Inflammatory macrophage (primary cell): ENCODE results near the gene CCL24.
"Not testable (repeated sequence)": the region's sequence is repeated elsewhere in the genome, so short reads cannot be mapped to it uniquely, and the experiment has no call there.

Experiments
- DNase-seq, 2 donors: peaks; one replicate each; pipeline ENCODE4 v3.0.0-alpha.2; 2020 to 2022
- total RNA-seq, 18 experiments: gene quantifications; one replicate each; lab custom pipeline; 2026; ENCODE audit warnings: mixed read lengths in 6 of 18, inconsistent platforms in 2 of 18; lab: John Stamatoyannopoulos, UW

The CCL24 gene
- total RNA-seq = 5.8 to 2,447 (median 996) reads per million in 18 experiments

DNA sequence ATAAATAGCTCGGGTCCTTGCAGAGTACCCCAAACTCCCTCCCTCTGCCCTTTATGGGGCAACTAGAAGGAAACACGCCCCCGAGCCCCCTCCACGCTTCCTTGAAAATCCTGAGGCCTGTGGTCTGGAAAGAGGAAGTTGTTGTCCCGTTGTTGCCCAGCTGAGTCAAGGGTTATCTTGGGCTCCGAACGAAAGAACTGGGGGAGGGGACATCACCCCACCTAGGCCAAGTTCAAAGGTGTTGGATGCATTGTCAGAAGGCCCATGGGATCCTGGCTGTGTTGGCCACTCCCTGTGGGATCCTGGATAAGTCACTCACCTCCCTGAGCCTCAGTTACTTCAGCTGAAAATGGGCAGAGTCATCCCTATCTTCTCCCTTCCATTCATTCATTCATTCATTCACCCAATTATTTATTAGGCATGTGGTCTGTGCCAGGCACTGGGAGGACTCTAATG lies at the start of gene CCL24:
TSS of gene CCL24 (minus strand) at position 26 of the 456 bp plus-strand sequence. CDS start 91 bp downstream, outside the sequence.
- DNase-seq = peak; percentile 78 to 88

DNA sequence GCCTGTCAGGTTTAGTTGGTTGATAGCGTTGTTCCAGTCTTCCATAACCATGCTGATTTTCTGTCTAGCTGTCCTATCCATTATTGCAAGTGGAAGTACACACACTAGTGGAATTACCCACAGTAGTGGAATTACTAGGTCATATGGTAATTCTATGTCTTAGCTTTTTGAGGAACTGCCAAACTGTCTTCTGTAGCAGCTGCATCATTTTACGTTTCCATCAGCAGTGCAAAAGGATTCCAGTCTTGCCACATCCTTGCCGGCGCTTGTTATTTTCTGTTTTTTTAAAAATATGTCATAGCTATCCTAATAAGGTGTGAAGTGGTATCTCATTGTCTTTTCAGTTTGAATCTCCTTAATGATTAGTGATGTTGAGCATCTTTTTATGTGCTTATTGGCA lies 48.0 kb upstream of the CCL24 start:
- DNase-seq = peak; percentile 83 to 89

- DNase-seq = no peak
These were observed 44.8 kb upstream of the CCL24 start for GRCh38 chr7:75858410-75858809.

DNA sequence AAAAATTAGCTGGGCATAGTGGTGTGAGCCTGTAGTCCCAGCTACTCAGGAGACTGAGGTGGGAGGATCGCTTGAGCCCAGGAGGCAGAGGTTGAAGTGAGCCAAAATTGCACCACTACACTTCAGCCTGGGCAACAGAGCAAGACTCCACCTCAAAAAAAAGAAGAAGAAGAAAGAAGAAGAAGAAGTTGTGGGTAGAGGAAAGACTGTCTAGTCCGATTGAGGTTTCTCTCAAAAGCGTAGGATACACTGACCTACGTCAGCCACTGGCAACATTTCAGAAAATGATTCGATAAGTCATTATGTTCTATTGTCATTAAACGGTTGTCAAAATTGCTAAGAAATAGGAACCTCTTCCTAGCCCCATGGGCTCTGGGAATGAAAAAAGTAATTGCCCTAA lies 42.9 kb upstream of the CCL24 start:
- peak; percentile 90 to 96 for DNase-seq

GRCh38 chr7:75854813-75855345 lies 41.3 kb upstream of the CCL24 start:
- DNase-seq = peak; percentile 18 to 33

DNA sequence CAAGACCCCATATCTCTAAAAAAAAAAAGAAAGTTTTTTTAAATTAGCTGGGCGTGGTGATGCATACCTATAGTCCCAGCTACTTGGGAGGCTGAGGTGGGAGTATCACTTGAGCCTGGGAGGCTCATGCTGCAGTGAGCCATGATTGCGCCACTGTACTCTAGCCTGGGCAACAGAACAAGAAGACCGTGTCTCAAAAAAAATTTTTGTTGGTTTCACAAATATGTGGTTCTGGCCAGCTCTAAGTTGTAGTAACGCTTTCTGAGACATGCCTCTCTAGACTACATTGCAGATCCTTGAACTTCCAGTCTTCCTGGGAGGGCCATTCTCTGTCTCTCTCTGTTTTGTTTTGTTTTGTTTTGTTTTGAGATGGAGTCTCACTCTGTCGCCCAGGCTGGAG lies 40.6 kb upstream of the CCL24 start:
- peak; percentile 64 to 74 for DNase-seq

DNA sequence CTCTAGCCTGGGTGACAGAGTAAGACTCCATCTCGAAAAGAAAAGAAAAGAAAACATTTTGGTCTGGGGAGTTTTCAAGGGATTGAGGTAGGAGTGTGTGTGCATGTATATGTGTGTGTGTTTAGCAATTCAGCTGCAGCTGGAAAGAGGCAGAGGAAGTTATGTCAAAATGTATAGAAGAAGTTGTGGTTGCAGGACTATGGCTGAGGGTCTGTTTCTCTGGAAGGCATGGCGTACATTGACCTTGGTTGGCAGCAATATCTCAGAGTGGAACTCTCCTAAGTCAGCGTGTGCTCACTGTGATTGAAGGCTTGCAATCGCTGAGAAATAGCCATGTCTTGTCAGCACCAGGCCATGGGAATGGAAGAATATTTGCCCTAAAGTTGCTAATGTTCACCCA lies 36.6 kb upstream of the CCL24 start:
- DNase-seq = peak; percentile 86 to 89

DNA sequence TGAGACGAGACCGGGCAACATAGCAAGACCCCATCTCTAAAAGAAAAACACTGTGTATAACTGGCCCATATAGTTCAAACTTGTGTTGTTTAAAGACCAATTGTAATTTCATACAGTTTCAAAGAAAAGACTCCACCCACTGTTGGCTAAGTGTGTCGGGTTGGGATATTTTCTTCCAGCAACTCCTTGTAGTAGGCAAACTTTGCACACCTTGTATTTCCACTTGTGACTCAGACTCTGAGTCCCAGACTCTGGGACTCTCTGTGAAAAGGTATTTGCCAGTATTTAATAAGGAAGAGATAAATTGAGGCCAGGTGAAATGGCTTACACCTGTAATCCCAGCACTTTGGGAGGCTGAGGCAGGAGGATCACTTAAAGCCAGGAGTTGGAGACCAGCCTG lies 36.0 kb upstream of the CCL24 start:
- no peak for DNase-seq

GRCh38 chr7:75847707-75848106 lies 34.1 kb upstream of the CCL24 start:
- DNase-seq = peak; percentile 82 to 85

GRCh38 chr7:75845132-75845531 lies 31.5 kb upstream of the CCL24 start:
- not testable (repeated sequence) for DNase-seq

- DNase-seq = no peak
These were observed 30.6 kb upstream of the CCL24 start for GRCh38 chr7:75844158-75844557.

DNA sequence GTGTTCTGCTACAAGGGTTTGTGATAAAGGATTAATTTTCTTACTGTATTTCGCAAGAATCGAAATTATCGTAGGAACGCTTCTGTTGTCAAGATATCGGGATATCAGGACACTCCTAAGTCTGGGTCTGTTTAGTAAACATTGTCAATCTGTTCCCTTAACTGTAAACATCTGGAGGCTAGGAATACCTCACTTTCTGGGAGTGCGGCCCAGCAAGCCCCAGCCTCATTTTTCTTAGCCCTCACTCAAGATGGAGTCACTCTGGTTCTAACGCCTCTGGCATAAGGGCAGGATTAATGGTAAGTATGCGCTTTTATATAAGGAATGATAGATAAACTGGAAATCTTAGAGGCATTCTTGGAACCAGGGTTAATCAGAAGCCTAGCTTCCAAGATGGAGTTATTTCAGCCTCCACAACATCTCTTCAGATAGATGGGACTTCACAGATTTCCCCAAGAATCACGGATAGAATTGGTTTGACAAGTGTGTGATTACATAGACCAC lies 30.1 kb upstream of the CCL24 start:
- no peak for DNase-seq

GRCh38 chr7:75842836-75843446 lies 29.3 kb upstream of the CCL24 start:
- peak; percentile 89 to 97 for DNase-seq

GRCh38 chr7:75840029-75840428 lies 26.4 kb upstream of the CCL24 start:
- DNase-seq = no peak

DNA sequence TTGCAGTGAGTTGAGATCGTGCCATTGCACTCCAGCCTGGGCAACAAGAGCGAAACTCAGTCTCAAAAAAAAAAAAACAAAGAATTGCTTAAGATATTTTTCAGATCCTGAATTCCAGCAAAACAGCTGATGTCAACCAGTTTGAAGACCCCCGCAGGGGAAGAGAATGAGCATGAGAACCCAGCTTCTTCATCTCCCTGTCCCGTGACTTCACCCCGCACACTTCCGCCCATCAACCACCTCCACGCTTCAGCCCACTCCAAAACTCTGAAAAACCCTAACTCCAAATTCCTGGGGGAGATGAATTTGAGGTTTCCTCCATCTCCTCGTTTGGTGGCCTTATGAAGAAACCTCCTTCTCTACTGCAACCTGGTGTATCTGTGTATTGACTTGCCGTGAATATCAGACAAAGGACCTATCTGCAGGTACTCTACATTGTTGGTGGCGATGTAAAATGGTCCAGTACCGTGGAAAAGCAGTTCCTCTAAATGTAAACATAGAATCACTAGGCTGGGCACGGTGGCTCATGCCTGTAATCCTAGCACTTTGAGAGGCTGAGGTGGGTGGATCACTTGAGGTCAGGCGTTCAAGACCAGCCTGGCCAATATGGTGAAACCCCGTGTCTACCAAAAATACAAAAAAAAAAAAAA lies 24.8 kb upstream of the CCL24 start:
- DNase-seq = peak; percentile 28 to 63

DNA sequence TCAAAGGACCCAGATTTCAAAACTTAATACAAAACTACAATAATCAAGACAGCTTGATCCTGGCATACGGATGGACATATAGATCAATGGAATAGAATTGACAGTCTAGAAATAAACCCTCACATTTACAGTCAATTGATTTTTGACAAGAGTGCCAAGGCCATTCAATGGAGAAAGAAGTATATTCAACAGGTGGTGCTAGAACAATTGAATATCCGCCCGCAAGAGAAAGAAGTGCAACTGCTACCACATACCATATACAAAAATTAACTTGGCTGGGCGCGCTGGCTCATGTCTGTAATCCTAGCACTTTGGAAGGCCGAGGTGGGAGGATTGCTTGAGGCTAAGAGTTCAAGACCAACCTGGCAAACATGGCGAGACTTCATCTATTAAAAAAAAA lies 23.2 kb upstream of the CCL24 start:
- DNase-seq = no peak

DNA sequence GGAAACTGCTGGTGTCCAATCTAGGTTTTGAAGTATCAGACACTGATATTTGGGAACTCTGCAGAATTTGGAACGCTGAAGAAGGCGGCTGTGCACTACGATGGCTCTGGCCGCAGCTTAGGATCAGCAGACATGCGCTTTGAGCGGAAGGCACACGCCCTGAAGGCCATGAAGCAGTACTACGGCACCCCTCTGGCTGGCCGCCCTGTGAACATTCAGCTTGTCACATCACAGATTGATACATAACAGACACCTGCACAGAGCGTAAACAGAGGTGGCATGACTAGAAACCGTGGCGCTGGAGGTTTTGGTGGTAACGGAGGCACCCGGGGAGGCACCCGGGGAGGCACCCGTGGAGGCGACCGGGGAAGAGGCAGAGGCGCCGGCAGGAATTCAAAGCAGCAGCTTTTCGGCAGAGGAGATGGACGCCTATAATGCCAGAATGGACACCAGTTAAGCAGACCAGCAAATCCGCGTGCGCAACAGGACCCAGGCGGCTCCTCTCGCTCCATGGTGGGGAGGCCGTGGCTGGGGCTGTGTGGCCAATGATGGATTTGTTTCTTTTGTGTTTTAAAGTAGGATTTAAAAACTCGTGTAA lies 22.2 kb upstream of the CCL24 start:
- no peak for DNase-seq

- not testable (repeated sequence) for DNase-seq
These were observed 20.1 kb upstream of the CCL24 start for GRCh38 chr7:75833662-75834061.

DNA sequence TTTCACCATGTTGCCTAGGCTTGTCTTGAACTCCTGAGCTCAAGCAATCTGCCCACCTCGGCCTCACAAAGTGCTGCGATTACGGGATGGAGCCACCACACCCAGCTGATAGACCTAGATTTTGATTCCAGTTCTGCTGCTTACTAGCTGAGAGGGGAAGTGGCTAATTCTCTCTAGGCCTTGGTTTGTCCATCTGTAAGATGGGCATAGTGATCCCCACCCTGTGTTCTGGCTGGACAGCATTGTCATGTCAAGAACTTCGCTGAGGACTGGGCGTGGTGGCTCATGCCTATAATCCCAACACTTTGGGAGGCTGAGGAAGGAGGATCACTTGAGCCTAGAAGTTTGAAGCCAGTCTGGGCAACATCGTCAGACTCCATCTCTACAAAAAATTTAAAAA lies 17.4 kb upstream of the CCL24 start:
- DNase-seq = no peak

GRCh38 chr7:75829656-75830055 lies 16.1 kb upstream of the CCL24 start:
- not testable (repeated sequence) for DNase-seq

GRCh38 chr7:75823198-75823910 lies 9.7 kb upstream of the CCL24 start:
- DNase-seq = no peak

DNA sequence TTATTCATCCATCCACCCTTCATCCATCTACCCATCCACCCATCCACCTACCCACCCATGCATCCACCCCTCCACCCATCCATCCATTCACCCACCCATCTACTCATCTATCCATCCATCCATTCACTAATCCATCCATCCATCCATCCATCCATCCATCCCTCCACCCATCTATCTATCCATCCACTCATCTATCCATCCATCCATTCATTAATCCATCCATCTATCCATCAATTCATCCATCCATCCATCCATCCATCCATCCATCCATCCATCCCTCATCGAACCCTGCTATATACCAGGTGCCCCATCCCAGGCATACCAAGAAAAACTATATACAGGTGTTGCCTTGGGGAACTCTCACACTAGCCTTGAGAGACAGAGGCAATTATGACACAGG lies 7.1 kb upstream of the CCL24 start:
- DNase-seq = no peak

DNA sequence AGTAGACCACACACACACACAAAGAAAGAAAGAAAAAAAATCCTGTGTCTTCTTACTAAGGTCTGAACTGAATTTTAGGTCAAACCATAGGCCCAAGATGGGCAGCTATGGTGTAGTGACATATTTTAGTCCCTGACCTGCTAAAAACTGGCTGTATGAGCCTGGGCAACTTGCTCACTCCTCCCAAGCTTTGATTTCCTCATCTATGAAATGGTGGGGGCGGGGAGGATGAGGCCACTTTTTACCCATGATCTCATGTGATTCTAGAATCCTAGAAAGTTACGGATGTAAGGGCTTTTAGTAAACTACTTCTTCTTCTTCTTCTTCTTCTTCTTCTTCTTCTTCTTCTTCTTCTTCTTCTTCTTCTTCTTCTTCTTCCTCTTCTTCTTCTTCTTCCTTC lies 6.1 kb upstream of the CCL24 start:
- DNase-seq = peak; percentile 93 to 97
